Fibroblast of the aortic adventitia (primary cell): Measurements from ENCODE around the gene GSS. TPM values are rescaled to one million over a fixed set of nuclear protein-coding genes. Genes with fewer than 3 reads are reported as not detected.

Source experiments
- DNase-seq: peaks from one replicate; pipeline ENCODE4 v3.0.0-alpha.2; 2010; ENCODE audit warnings: low read depth
- H3K4me3 ChIP-seq: 2 replicates; pipeline ENCODE4 v1.5.1; 2011; ENCODE audit warnings: low read depth, mild to moderate bottlenecking, control low read depth, low read length, moderate library complexity
- CTCF ChIP-seq: IDR thresholded peaks from 2 replicates; pipeline ENCODE4 v1.5.1; 2011; ENCODE audit warnings: mild to moderate bottlenecking, low read length, control low read depth, inconsistent platforms; ENCODE audit not compliant: insufficient read depth
- total RNA-seq: library from RNA; depleted of rRNA; stranded (reverse); fragments of >200 nt; gene quantifications from 2 replicates; pipeline ENCODE4 v1.2.3, GENCODE V29; 2012; ENCODE audit warnings: low replicate concordance

GSS gene
- total RNA-seq, 1 donor = 57.8 TPM

DNA sequence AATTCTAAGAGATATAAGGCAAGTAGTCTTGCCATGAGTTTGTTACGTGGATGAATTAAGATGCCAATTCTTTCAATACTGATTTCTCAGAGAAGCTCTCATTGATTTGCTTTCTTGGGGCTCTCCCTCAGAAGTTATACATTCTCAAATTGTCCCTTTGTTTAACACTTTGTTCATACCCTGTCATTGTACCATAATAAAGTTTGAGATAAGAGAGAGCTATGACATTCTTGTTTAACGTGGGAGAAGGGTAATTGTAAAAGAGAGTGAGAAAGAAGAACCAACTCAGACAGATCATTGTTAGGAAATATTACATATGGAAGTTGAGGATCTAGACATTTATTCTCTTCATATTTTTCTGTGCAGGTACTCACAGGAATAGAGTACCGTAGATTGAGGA is 60.1 kb downstream of the GSS start:
- no peak for DNase-seq
- no peak for TF ChIP-seq CTCF
- H3K4me3 ChIP-seq = no peak overlapping the region

GRCh38 chr20:34894723-34895122 is 60.9 kb downstream of the GSS start:
- DNase-seq = no peak
- no peak overlapping the region for H3K4me3 ChIP-seq
- no peak for TF ChIP-seq CTCF

GRCh38 chr20:34892671-34893070 is 62.9 kb downstream of the GSS start:
- no peak overlapping the region for H3K4me3 ChIP-seq
- no peak for DNase-seq
- no peak for TF ChIP-seq CTCF

GRCh38 chr20:34891166-34892062 is 64.2 kb downstream of the GSS start:
- H3K4me3 ChIP-seq = no peak overlapping the region
- no peak for TF ChIP-seq CTCF
- DNase-seq = peak; percentile 83

- no peak for TF ChIP-seq CTCF
- no peak overlapping the region for H3K4me3 ChIP-seq
- DNase-seq = no peak
Observed at GRCh38 chr20:34888468-34888867, 67.1 kb downstream of the GSS start.

GRCh38 chr20:34887023-34887422 is 68.6 kb downstream of the GSS start:
- no peak for DNase-seq
- TF ChIP-seq CTCF = no peak
- no peak overlapping the region for H3K4me3 ChIP-seq

- TF ChIP-seq CTCF = no peak
- DNase-seq = no peak
- H3K4me3 ChIP-seq = no peak overlapping the region
Observed at GRCh38 chr20:34886122-34886521, 69.5 kb downstream of the GSS start.
